GM12891 (cell line): ENCODE results near the gene MBOAT7.
"Not testable (repeated sequence)": the region's sequence is repeated elsewhere in the genome, so short reads cannot be mapped to it uniquely, and the experiment has no call there.

Experiments used
- PAX5 ChIP-seq: IDR thresholded peaks from 2 replicates; pipeline ENCODE4 v1.6.1; 2011; ENCODE audit warnings: low read length, moderate library complexity, mild to moderate bottlenecking; ENCODE audit not compliant: insufficient read depth, severe bottlenecking
- POLR2A ChIP-seq: IDR thresholded peaks from 2 replicates; pipeline ENCODE4 v1.6.1; 2011; ENCODE audit warnings: low read depth, low read length, control low read depth
- POLR2AphosphoS5 ChIP-seq: IDR thresholded peaks from 2 replicates; pipeline ENCODE4 v1.6.1; 2011; ENCODE audit warnings: low read depth, low read length, control low read depth
- TAF1 ChIP-seq: IDR thresholded peaks from 2 replicates; pipeline ENCODE4 v1.6.1; 2011; ENCODE audit warnings: low read depth, low read length, control low read depth

GRCh38 chr19:54214217-54214616 lies 24.8 kb upstream of the MBOAT7 start:
- TF ChIP-seq POLR2A, POLR2AphosphoS5, TAF1, PAX5: not testable (repeated sequence)
